Breast epithelium (tissue), 4 donors: ENCODE measurements around the gene MAN2A1. TPM values are rescaled to one million over a fixed set of nuclear protein-coding genes. Genes with fewer than 3 reads are reported as not detected.
"Not testable (repeated sequence)": the region's sequence is repeated elsewhere in the genome, so short reads cannot be mapped to it uniquely, and the experiment has no call there.

Experiments used
- DNase-seq, 2 donors: peaks; one replicate each; pipeline ENCODE4 v3.0.0-alpha.2; 2019; ENCODE audit warnings: low spot score in 2 of 2
- H3K27ac ChIP-seq, 2 donors: fragments of 200-600 bp; sonication (generic) in 1 of 2; one replicate each; pipeline ENCODE4 v1.5.1; 2016 to 2019; ENCODE audit warnings: mild to moderate bottlenecking in 1 of 2
- H3K27me3 ChIP-seq, 2 donors: fragments of 200-600 bp; sonication (generic) in 1 of 2; one replicate each; pipeline versions ENCODE4 v1.5.1 to v1.6.0; 2017 to 2019; ENCODE audit warnings: control low read depth in 1 of 2, mild to moderate bottlenecking in 1 of 2
- H3K36me3 ChIP-seq: fragments of 200-600 bp; one replicate; pipeline ENCODE4 v1.5.1; 2019
- H3K4me1 ChIP-seq, 2 donors: fragments of 200-600 bp; sonication (generic); one replicate each; pipeline ENCODE4 v1.5.1; 2016 to 2019; ENCODE audit warnings: control low read depth in 1 of 2
- H3K4me3 ChIP-seq, 3 donors: fragments of 200-600 bp; sonication (generic); 1 replicate in 2 of 3; 2 replicates in 1 of 3; pipeline ENCODE4 v1.5.1; 2016 to 2019; ENCODE audit warnings: mild to moderate bottlenecking in 3 of 3, moderate library complexity in 2 of 3
- H3K9me3 ChIP-seq, 2 donors: fragments of 200-600 bp; sonication (generic) in 1 of 2; one replicate each; pipeline ENCODE4 v1.5.1; 2016 to 2019; ENCODE audit warnings: control low read depth in 1 of 2
- CTCF ChIP-seq, 3 donors: fragments of 450-650 bp; IDR thresholded peaks; one replicate each; pipeline ENCODE4 v1.5.1; 2016 to 2017; ENCODE audit warnings: antibody characterized with exemption in 3 of 3, mild to moderate bottlenecking in 3 of 3, moderate library complexity in 3 of 3
- POLR2A ChIP-seq: fragments of 450-650 bp; IDR thresholded peaks from one replicate; pipeline ENCODE4 v1.6.1; 2016; ENCODE audit warnings: antibody characterized with exemption, mild to moderate bottlenecking, moderate library complexity
- POLR2AphosphoS5 ChIP-seq, 3 donors: sonication (generic); formaldehyde crosslinking; IDR thresholded peaks; one replicate each; pipeline ENCODE4 v1.6.1; 2017; ENCODE audit warnings: antibody characterized with exemption in 3 of 3
- intact Hi-C: fragments of 100-400 bp; cut with DNase I; formaldehyde crosslinking; loops from one replicate; pipeline ENCODE4 v1.15.1; 2023; ENCODE audit warnings: low total_unique reads
- total RNA-seq, 3 donors: library from RNA; depleted of rRNA; stranded (reverse); fragments of >200 nt; gene quantifications; one replicate each; pipeline ENCODE4 v1.1.0, GENCODE V29; 2016

MAN2A1 gene
- total RNA-seq, 3 donors from 2014 or later = 57.9 to 68.6 (median 63.3) TPM

GRCh38 chr5:109826426-109826825 is 136.7 kb downstream of the MAN2A1 start:
- Histone ChIP-seq H3K27me3 (no peaks in the 10 kb centered on the region), H3K9me3 (no peaks in the 10 kb centered on the region), H3K27ac (no peak overlapping the region), H3K4me1 (no peaks in the 10 kb centered on the region), H3K36me3 (no peaks in the 10 kb centered on the region), H3K4me3 (no peak overlapping the region)
- no peak for DNase-seq
- no peak for TF ChIP-seq POLR2A
- TF ChIP-seq CTCF (IDR thresholded peaks at IDR 0.05) = no peak
- TF ChIP-seq POLR2AphosphoS5 (IDR thresholded peaks at IDR 0.05) = no peak
- intact Hi-C loops = no loop called here

GRCh38 chr5:109829331-109829730 is 139.6 kb downstream of the MAN2A1 start:
- intact Hi-C loops = no loop called here

GRCh38 chr5:109830955-109831502 is 141.3 kb downstream of the MAN2A1 start:
- Histone ChIP-seq H3K9me3 (no peaks in the 10 kb centered on the region), H3K4me1 (no peaks in the 10 kb centered on the region), H3K36me3 (no peaks in the 10 kb centered on the region), H3K4me3 (no peak overlapping the region), H3K27me3 (no peaks in the 10 kb centered on the region), H3K27ac (no peak overlapping the region)
- intact Hi-C loops = no loop called here
- TF ChIP-seq POLR2AphosphoS5 (IDR thresholded peaks at IDR 0.05) = no peak
- no peak for TF ChIP-seq CTCF (IDR thresholded peaks at IDR 0.05)
- TF ChIP-seq POLR2A = no peak
- no peak for DNase-seq

More at GRCh38 chr5:109829331-109829730, 139.6 kb downstream of the MAN2A1 start:
- Histone ChIP-seq H3K4me1 (no peaks in the 10 kb centered on the region), H3K27ac (no peak overlapping the region), H3K4me3 (no peak overlapping the region), H3K27me3 (no peaks in the 10 kb centered on the region), H3K36me3 (no peaks in the 10 kb centered on the region), H3K9me3 (no peaks in the 10 kb centered on the region)
- TF ChIP-seq CTCF (IDR thresholded peaks at IDR 0.05) = no peak
- no peak for TF ChIP-seq POLR2A
- no peak for TF ChIP-seq POLR2AphosphoS5 (IDR thresholded peaks at IDR 0.05)
- no peak for DNase-seq

- H3K9me3 ChIP-seq, DNase-seq, H3K27ac ChIP-seq, H3K27me3 ChIP-seq, H3K36me3 ChIP-seq, intact Hi-C loops, H3K4me3 ChIP-seq, H3K4me1 ChIP-seq: not testable (repeated sequence)
Measured at GRCh38 chr5:109832207-109833188, 142.8 kb downstream of the MAN2A1 start.

- Histone ChIP-seq H3K9me3 (no peaks in the 10 kb centered on the region), H3K4me3 (no peak overlapping the region), H3K4me1 (no peaks in the 10 kb centered on the region), H3K27ac (no peak overlapping the region), H3K27me3 (no peaks in the 10 kb centered on the region), H3K36me3 (no peaks in the 10 kb centered on the region)
- intact Hi-C loops = no loop called here
- TF ChIP-seq POLR2AphosphoS5 (IDR thresholded peaks at IDR 0.05) = no peak
- no peak for TF ChIP-seq CTCF (IDR thresholded peaks at IDR 0.05)
- no peak for TF ChIP-seq POLR2A
- DNase-seq = no peak
Measured at GRCh38 chr5:109833946-109834345, 144.2 kb downstream of the MAN2A1 start.
